HepG2 (cell line): ENCODE data around the gene VENTX.

ENCODE experiments used
- BRCA1 ChIP-seq: sonication (generic); formaldehyde crosslinking; IDR thresholded peaks from 2 replicates; pipeline ENCODE4 v1.4.0; 2020; ENCODE audit warnings: missing genetic modification reagents
- E2F5 ChIP-seq: sonication (generic); formaldehyde crosslinking; conservative IDR thresholded peaks from 2 replicates; pipeline ENCODE4 v1.4.0; 2020; ENCODE audit warnings: missing genetic modification reagents
- EHMT2 ChIP-seq: fragments of 200-600 bp; sonication (generic); IDR thresholded peaks from 2 replicates; pipeline ENCODE4 v1.7.0; 2017; ENCODE audit warnings: antibody characterized with exemption, low read depth, low read length, borderline replicate concordance
- HNF1B ChIP-seq: sonication (generic); formaldehyde crosslinking; IDR thresholded peaks from 2 replicates; pipeline ENCODE4 v1.5.1; 2020; ENCODE audit warnings: mild to moderate bottlenecking, moderate library complexity, missing genetic modification reagents
- KLF13 ChIP-seq: sonication (generic); formaldehyde crosslinking; IDR thresholded peaks from 2 replicates; pipeline ENCODE4 v1.4.0; 2020; ENCODE audit warnings: mild to moderate bottlenecking, missing genetic modification reagents
- NPAS2 ChIP-seq: sonication (generic); formaldehyde crosslinking; IDR thresholded peaks from 2 replicates; pipeline ENCODE4 v1.8.0; 2022; ENCODE audit warnings: mild to moderate bottlenecking, missing genetic modification reagents, borderline replicate concordance
- POGK ChIP-seq: sonication (generic); formaldehyde crosslinking; conservative IDR thresholded peaks from 2 replicates; pipeline ENCODE4 v1.8.0; 2022; ENCODE audit warnings: mild to moderate bottlenecking, moderate library complexity, missing genetic modification reagents
- SMC3 ChIP-seq: IDR thresholded peaks from 2 replicates; pipeline ENCODE4 v1.6.1; 2011; ENCODE audit warnings: low read length, improper control_type of control experiment
- SRF ChIP-seq: IDR thresholded peaks from 2 replicates; pipeline ENCODE4 v1.6.1; 2011; ENCODE audit warnings: mild to moderate bottlenecking, low read depth, low read length, moderate library complexity
- ZBTB49 ChIP-seq: sonication (generic); formaldehyde crosslinking; IDR thresholded peaks from 2 replicates; pipeline ENCODE4 v1.4.0; 2020; ENCODE audit warnings: missing genetic modification reagents, borderline replicate concordance
- ZFP36 ChIP-seq: fragments of 150-350 bp; IDR thresholded peaks from 2 replicates; pipeline ENCODE4 v1.6.1; 2018; ENCODE audit warnings: borderline replicate concordance, low read length, low read depth; ENCODE audit not compliant: partially characterized antibody
- ZNF570 ChIP-seq: sonication (generic); formaldehyde crosslinking; IDR thresholded peaks from 2 replicates; pipeline ENCODE4 v1.4.0; 2020; ENCODE audit warnings: mild to moderate bottlenecking, missing genetic modification reagents, borderline replicate concordance

- TF ChIP-seq SMC3 (no peak), SRF (no peak), E2F5 (no peak), NPAS2 (CRISPR knock-in tag) (no peak), KLF13 (CRISPR knock-in tag) (no peak), ZNF570 (CRISPR knock-in tag) (no peak), ZFP36 (no peak), EHMT2 (no peak), HNF1B (CRISPR knock-in tag) (no peak), ZBTB49 (no peak), BRCA1 (CRISPR knock-in tag) (no peak), POGK (CRISPR knock-in tag) (no peak)
These were observed 30.9 kb downstream of the VENTX start for GRCh38 chr10:133268532-133268931.
